LNCAP (cell line): Measurements from ENCODE around the gene STT3B.

Experiments used
- TF ChIP-seq, protein P1 (sequence below): fragments of 450-650 bp; IDR thresholded peaks from 2 replicates; pipeline ENCODE4 v1.5.1; 2017; ENCODE audit warnings: mild to moderate bottlenecking

The STT3B gene

GRCh38 chr3:31659246-31659645, 126.5 kb downstream of the STT3B start:
- TF ChIP-seq, protein P1, sequence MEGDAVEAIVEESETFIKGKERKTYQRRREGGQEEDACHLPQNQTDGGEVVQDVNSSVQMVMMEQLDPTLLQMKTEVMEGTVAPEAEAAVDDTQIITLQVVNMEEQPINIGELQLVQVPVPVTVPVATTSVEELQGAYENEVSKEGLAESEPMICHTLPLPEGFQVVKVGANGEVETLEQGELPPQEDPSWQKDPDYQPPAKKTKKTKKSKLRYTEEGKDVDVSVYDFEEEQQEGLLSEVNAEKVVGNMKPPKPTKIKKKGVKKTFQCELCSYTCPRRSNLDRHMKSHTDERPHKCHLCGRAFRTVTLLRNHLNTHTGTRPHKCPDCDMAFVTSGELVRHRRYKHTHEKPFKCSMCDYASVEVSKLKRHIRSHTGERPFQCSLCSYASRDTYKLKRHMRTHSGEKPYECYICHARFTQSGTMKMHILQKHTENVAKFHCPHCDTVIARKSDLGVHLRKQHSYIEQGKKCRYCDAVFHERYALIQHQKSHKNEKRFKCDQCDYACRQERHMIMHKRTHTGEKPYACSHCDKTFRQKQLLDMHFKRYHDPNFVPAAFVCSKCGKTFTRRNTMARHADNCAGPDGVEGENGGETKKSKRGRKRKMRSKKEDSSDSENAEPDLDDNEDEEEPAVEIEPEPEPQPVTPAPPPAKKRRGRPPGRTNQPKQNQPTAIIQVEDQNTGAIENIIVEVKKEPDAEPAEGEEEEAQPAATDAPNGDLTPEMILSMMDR: no peak

DNA sequence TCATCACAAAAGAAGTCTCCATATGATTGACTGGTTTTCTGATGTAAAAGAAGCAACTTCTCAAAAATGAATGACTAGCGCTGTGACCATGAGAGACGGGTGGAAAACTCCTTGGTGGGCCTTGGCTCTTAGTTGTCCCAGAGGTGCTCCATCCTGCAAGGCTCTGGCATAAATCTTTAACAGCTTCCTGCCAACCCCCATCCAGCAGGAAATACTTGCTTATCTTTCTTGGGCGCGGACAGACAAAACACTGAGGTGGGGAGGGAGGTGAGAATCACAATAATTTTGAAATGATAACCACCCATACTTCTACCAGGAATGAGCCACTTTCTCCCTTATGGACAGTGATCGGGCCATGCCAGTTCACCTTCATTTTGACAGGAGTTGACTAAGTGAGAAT, 128.6 kb downstream of the STT3B start:
- TF ChIP-seq, protein P1: no peak

DNA sequence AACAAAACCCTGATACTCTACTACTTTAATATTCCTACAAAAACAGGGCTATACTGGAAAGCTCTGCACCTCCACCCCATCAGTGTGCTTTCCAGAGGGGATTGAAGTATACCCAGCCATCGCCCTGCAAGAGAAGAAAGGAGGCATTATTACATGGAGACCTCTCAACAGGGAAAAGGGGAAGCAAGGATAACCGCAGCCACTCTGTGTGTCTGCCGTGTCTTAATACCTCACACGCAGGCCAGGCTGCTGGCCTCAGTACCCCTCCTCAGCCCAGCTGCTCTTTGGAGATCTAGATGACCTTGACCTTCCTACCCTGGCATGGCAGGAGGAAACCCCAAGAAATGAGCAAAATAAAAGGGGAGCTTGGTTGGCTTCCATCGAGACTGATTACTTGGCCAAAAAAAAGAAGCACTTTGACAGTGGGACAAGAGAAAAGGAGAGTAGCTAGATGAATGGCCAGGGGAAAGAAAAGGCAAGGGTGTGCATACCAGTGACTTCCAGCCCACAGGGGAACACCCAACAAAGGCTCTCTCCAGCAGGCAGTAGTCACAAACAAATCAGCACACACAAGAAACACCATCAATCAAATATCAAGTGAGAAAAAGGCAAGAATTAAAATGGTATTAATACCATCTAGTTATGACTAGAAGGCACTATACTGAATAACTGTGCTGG, 129.4 kb downstream of the STT3B start:
- TF ChIP-seq, protein P1: no peak

- TF ChIP-seq, protein P1: no peak
These were observed 131.3 kb downstream of the STT3B start for GRCh38 chr3:31664031-31664430.

- TF ChIP-seq, protein P1: no peak
These were observed 134.9 kb downstream of the STT3B start for GRCh38 chr3:31667582-31667981.

DNA sequence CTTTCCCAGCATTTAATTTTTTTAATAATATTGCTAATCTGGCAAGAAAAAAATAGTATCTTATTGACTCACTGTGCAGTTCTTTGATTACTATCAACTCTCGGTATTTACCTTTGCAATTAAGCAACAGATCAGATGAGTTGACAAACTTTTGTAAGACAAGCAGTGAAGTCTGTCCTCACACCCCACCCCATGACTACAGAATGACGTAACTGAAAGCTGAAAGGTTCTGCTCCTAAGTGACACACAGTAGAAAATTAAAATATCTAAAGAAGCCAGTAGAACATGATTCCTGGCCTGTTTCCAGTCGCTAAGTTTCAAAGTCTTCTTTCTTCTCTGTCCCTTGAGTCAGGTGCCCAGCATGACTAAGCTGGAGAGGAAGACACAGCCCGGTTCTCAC, 135.5 kb downstream of the STT3B start:
- TF ChIP-seq, protein P1: no peak

DNA sequence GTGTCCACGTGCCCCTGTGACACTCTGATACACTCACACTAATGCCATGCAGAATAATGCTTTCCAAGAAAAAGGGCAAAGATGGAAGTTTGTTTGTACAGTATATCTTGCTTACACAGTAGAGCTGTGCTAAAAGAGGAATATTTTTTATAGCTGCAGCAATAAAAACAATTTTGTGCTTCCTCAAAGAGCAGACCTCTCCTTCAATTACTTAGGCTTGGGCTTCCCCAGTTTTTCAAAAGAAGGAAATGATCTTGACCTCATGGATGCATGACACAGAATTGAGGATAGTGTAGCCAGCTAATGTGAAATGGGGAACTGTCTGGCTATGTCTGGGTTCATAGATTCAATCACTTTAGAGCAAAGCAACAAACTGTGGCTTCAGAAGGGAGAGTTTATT, 137.4 kb downstream of the STT3B start:
- TF ChIP-seq, protein P1: no peak

DNA sequence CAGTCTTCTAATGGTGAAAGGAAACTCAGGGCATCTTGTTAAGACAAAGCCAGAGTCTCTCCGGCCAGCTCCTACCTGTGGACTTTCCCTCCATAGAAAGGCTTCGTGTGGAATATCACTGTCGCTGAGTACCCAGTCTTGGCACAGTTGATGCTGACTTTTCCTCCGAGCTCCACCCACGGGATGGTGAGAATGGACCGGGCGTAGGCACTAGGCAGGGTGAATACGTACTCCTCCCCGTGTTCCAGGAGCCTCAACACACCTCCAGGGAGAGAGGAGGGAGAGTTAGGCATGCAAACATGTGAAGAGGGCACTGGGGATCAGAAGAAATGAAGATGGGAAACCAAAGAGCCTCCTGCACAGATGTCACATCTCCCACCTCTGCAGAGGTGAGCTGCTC, 138.0 kb downstream of the STT3B start:
- TF ChIP-seq, protein P1: no peak
